ENCODE results near the gene ARMC7.

GRCh38 chr17:75074532-75074931, 35.2 kb upstream of the ARMC7 start:
- TF ChIP-seq CTCF (IDR thresholded peaks at IDR 0.05) (no peak), POLR2A (IDR thresholded peaks at IDR 0.05) (no peak)

Data from body of pancreas (tissue), 4 donors.